HL-60 (cell line): Measurements from ENCODE around the gene DAPK1.

Experiments used
- DNase-seq, 2 experiments: peaks; one replicate each; pipeline ENCODE4 v3.0.0-alpha.2; 2010 to 2020; ENCODE audit warnings: low read depth in 1 of 2, low spot score in 1 of 2
- H3K27ac ChIP-seq: fragments of 250-450 bp; sonication (Bioruptor Pico); replicated peaks from 2 replicates; pipeline ENCODE4 v1.5.1; 2020; ENCODE audit warnings: mild to moderate bottlenecking, moderate library complexity
- H3K27me3 ChIP-seq: fragments of 250-450 bp; sonication (Bioruptor Pico); 2 replicates; pipeline ENCODE4 v1.5.1; 2021; ENCODE audit warnings: mild to moderate bottlenecking, moderate library complexity; ENCODE audit not compliant: insufficient read depth, poor library complexity, severe bottlenecking
- H3K4me3 ChIP-seq: replicated peaks from 2 replicates; pipeline ENCODE4 v1.5.1; 2011; ENCODE audit warnings: mild to moderate bottlenecking, control low read depth, low read length; ENCODE audit not compliant: insufficient read depth
- CTCF ChIP-seq: IDR thresholded peaks from one replicate; pipeline ENCODE4 v1.5.1; 2011; ENCODE audit warnings: low read length, control low read depth, inconsistent platforms; ENCODE audit not compliant: insufficient read depth
- GABPA ChIP-seq: IDR thresholded peaks from 2 replicates; pipeline ENCODE4 v1.6.1; 2012; ENCODE audit warnings: low read depth
- POLR2AphosphoS5 ChIP-seq: IDR thresholded peaks from 2 replicates; pipeline ENCODE4 v1.6.1; 2012; ENCODE audit warnings: low read depth
- REST ChIP-seq: IDR thresholded peaks from 2 replicates; pipeline ENCODE4 v1.6.1; 2012; ENCODE audit warnings: low read depth; ENCODE audit not compliant: insufficient replicate concordance
- SPI1 ChIP-seq: IDR thresholded peaks from 2 replicates; pipeline ENCODE4 v1.6.1; 2012; ENCODE audit warnings: low read depth, mild to moderate bottlenecking, borderline replicate concordance

Gene DAPK1

GRCh38 chr9:87604886-87605588 is 107.4 kb downstream of the DAPK1 start:
- DNase-seq: peak in 1 of 2 experiments; percentile 28
- TF ChIP-seq REST (no peak), GABPA (no peak), SPI1 (no peak), POLR2AphosphoS5 (no peak), CTCF (no peak)
- H3K27ac ChIP-seq: no peak overlapping the region
- no peak overlapping the region for H3K4me3 ChIP-seq
- H3K27me3 ChIP-seq: no peaks in the 10 kb centered on the region

DNA sequence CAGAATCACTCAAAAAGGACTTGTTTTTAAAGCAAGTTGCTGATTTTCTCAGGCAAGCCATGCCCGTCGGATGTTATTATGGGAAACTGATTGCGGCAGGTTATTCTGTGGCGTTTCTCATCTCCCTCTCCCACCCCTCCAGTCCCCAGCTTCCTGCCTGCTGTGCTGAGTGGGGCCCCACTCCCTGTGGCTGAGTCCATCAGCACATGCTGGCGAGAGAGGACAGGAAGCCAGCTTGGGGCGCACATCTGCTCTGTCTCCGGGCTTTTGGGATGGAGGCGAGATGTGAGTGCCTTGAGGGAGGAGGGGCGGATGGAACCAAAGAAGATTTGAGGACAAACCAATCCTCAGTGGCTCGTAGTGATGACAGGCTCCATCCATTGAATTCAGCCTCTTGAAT is 108.0 kb downstream of the DAPK1 start:
- Histone ChIP-seq H3K27ac (no peak overlapping the region), H3K27me3 (no peaks in the 10 kb centered on the region), H3K4me3 (no peak overlapping the region)
- no peak for DNase-seq
- TF ChIP-seq SPI1 (no peak), POLR2AphosphoS5 (no peak), CTCF (no peak), REST (no peak), GABPA (no peak)

- Histone ChIP-seq H3K4me3 (no peak overlapping the region), H3K27ac (no peak overlapping the region), H3K27me3 (no peaks in the 10 kb centered on the region)
- no peak for TF ChIP-seq SPI1
- no peak for TF ChIP-seq POLR2AphosphoS5
- TF ChIP-seq GABPA: no peak
- no peak for TF ChIP-seq CTCF
- TF ChIP-seq REST: no peak
- no peak for DNase-seq
These were observed 109.3 kb downstream of the DAPK1 start for GRCh38 chr9:87606841-87607521.
